ENCODE results near the gene OBSL1.

DNA sequence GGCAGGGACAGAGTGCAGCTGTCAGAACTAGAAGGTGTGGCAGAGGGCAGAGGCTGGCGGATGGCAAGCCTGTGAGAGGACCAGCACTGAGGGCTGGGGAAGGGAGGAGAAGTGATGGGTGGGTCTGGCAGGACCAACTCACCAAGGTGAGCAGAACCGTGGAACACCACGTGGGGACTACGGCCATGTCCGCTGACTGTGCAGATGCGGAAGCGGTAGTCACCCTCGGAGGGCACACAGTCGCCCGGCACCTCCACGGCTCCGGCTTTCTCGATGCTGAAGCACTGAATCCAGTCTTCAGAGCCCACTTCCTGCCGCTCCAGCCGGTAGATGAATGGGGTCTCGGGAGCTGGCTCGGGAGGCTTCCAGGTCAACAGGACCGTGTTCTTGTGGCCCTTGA, 4.2 kb downstream of the OBSL1 start:
- no peak for TF ChIP-seq POLR2A (IDR thresholded peaks at IDR 0.05)
- TF ChIP-seq, protein P1, sequence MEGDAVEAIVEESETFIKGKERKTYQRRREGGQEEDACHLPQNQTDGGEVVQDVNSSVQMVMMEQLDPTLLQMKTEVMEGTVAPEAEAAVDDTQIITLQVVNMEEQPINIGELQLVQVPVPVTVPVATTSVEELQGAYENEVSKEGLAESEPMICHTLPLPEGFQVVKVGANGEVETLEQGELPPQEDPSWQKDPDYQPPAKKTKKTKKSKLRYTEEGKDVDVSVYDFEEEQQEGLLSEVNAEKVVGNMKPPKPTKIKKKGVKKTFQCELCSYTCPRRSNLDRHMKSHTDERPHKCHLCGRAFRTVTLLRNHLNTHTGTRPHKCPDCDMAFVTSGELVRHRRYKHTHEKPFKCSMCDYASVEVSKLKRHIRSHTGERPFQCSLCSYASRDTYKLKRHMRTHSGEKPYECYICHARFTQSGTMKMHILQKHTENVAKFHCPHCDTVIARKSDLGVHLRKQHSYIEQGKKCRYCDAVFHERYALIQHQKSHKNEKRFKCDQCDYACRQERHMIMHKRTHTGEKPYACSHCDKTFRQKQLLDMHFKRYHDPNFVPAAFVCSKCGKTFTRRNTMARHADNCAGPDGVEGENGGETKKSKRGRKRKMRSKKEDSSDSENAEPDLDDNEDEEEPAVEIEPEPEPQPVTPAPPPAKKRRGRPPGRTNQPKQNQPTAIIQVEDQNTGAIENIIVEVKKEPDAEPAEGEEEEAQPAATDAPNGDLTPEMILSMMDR (IDR thresholded peaks at IDR 0.05), result no peak

Measured in suprapubic skin (tissue), 3 donors.